Left colon (tissue), 2 donors: Measurements from ENCODE around the gene ARHGAP28. TPM values are rescaled to one million over a fixed set of nuclear protein-coding genes. Genes with fewer than 3 reads are reported as not detected.

Experiments
- ATAC-seq: fragments of 200-7000 bp; cut with Tn5 transposase; one replicate; pipeline ENCODE4 v1.9.1; 2020; ENCODE audit warnings: mild to moderate bottlenecking, moderate library complexity
- DNase-seq, 2 donors: peaks; one replicate each; pipeline ENCODE4 v3.0.0-alpha.2; 2020
- intact Hi-C, 2 donors: fragments of 100-400 bp; cut with DNase I in 1 of 2; cut with micrococcal nuclease in 1 of 2; formaldehyde crosslinking; loops; one replicate each; pipeline versions ENCODE4 v1.11.2 to v1.14.0; 2022; cut with DNase I, micrococcal nuclease
- total RNA-seq, 2 donors: library from RNA; stranded (reverse); fragmentation: NEBNext Ultra II Directional; extraction: Animal tissue kit (Norgen Biotek cat#: 25700); gene quantifications; one replicate each; pipeline ENCODE4 v1.2.1, GENCODE V29; 2021
- donor health status: DM: no; HTN: no; CAD: no.
- donor health status: DM: yes; HTN: yes; CAD: no.

The ARHGAP28 gene
- total RNA-seq, 2 donors from 2014 or later, result 2.1 to 6.5 TPM

GRCh38 chr18:6962571-6963451 is 233.3 kb downstream of the ARHGAP28 start:
- ATAC-seq (peak; percentile 88), DNase-seq (no peak)
- intact Hi-C loops, result no loop called here

GRCh38 chr18:6963452-6964097 is 234.1 kb downstream of the ARHGAP28 start:
- no peak for ATAC-seq
- intact Hi-C loops, result no loop called here
- DNase-seq, result no peak
